H4 (cell line): ENCODE results near the gene LCNL1. TPM values are rescaled to one million over a fixed set of nuclear protein-coding genes. Genes with fewer than 3 reads are reported as not detected.
A peak's percentile ranks its signal among the peaks of the same experiment; 100 is the strongest.
"Not testable (repeated sequence)": the region's sequence is repeated elsewhere in the genome, so short reads cannot be mapped to it uniquely, and the experiment has no call there.

Experiments used
- DNase-seq: peaks from one replicate; pipeline ENCODE4 v3.0.0-alpha.2; 2015; ENCODE audit warnings: low spot score
- total RNA-seq: library from RNA; depleted of rRNA; stranded (reverse); fragments of >200 nt; shearing (Covaris generic); gene quantifications from 2 replicates; pipeline ENCODE4 v1.2.3, GENCODE V29; 2014

LCNL1 gene
- total RNA-seq, 1 experiment from 2014 or later = not detected

GRCh38 chr9:137023157-137023556, 40.4 kb downstream of the LCNL1 start:
- no peak for DNase-seq

DNA sequence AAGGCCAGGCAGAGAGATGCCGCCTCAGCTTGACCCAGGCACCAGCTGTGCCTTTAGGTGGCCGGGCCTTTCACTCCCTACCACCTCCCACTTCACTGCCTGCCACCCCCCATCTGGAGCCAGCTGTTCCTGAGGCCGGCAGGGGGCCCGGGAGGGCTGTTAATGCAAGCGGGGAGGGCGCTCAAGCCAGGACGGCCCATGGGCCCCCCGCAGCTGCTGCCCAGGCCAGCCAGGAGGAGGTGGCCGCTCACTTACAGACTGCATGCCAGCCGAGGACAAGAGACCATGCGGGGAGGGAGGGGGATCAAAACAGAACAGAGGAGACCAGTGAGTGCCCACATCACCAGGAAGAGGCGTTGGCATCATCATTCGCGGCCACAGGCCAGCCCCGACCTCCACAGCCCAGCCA, 40.8 kb downstream of the LCNL1 start:
- no peak for DNase-seq

DNA sequence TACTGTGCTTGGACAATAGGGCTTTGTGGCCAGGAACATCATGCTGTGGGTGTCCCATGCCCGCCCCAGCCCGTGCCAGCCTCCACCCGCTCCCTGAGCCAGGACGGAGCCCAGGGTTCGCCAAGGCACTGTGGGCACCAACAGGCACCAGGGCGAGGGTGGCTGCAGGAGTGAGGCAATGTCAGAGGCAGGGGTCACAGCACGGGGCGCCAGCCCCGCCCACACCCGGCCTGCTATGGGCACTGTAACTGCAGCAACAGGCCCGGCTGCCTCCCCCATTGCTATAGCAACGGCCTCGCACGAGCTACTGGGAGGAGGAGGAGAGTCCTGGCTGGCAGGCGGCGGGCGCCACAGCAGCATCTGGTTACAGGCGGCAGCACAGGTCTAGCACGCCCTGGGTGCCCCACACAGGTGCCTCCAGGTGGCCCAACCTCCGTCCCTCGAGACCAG, 42.7 kb downstream of the LCNL1 start:
- DNase-seq = no peak

GRCh38 chr9:137026384-137026783, 43.6 kb downstream of the LCNL1 start:
- DNase-seq = no peak

DNA sequence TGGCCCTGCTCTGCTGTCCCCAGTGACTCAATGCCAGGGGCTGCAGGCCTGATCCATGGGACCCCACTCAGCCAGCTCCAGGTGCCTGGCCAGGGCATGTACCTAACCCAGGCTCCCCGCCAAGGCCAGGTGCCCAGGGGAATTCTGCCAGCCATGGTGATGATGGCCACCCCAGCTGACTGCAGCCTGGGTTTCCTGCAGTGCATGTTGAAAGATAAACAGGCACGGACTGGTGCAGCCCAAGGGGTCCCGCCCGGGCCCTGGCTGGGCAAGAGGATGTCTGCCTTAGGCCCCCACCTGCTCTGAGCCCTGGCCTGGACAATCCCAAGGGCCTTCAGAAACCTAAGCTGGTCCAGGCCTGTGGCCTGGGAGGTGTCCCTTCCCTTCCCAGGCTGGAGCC, 44.0 kb downstream of the LCNL1 start:
- DNase-seq = no peak

DNA sequence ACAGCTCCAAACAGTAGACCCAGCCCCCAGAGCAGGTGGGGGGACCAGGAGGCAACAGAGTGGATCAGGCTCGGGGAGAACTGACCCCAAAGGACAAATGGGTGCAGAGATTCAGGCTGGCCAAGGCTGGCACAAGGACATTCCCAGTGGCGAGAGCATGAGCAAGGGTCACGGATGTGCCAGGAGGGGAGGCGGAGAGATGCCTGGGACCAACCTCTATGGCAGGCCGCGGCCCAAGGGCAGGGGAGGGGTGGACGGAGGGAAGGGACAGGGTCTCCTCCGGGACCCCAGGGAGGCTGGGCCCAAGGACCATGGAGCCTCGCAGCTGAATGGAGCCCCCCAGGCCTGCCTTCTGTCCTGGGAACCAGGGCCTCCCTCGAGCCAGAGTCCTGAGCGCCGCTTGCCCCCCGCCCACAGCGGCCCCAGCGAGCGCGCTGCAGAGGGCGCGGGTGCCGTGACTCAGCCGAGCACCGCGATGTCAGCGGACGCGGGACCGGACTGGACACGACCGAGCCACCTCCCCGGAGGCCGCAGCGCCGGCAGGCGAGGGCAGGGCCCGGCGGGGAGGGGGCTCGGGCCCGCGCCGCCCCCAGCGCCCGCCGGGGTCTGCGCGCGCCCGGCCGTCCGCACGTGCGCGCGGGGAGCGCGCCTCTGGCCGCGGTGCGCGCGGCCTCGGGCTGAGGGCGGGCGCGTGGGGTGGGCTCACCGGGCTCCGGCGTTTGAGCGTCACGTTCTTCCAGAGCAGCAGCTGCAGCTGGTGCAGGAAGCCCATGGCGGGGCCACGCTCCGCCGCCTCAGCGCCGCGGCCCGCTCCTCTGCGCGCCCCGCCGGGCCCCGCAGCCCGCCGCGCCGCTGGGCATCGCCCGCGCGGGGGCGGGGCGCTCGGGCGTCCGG, 44.8 kb downstream of the LCNL1 start, which contains the start of gene ABCA2:
TSS of gene ABCA2 (minus strand) at position 869 of the 894 bp plus-strand sequence. CDS start at position 772, 97 bp downstream.
- no peak for DNase-seq

DNA sequence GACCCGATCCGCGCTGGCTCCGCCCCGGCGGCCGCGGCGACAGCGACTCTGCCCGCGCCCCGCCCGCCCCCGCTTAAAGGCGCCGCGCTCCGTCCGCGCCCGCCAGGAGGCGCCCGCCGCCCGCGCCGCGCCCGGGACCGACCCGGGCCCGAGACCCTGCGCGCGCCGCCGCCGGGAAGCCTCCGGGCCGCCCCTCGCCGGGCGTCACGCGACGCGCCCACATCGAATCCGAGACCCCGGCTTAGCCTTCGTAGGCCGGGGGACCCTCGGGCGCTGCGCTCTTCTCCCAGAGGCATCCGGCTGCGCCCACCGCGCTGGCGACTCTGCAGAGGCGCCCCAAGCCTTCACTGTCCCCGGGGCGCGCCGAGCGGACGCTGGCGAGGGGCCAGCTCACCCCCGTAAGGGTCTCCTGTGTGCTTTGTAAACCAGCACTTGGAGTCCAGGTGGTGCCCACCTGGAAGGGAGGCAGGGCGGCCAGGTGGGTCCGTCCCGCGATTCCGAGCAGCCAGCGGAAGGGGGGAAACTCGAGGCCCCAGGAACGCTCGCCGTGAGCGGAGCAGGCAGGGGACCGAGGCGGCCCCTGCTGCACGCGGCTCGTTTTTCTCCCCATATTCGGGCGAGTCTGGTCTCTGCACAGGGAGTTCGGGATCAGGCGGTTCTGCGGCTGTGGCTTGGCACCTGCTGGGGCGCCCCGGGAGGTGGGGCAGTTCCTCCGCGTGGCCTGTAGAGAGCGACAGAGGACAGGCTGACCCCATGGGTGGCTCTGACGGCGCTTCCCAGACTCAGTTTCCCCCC, 45.7 kb downstream of the LCNL1 start:
- DNase-seq = peak; percentile 36

GRCh38 chr9:137029058-137029936, 46.5 kb downstream of the LCNL1 start:
- DNase-seq = peak; percentile 43

- no peak for DNase-seq
Observed at GRCh38 chr9:137030006-137030405, 47.2 kb downstream of the LCNL1 start.

- no peak for DNase-seq
Observed at GRCh38 chr9:137030538-137031527, 48.0 kb downstream of the LCNL1 start.

DNA sequence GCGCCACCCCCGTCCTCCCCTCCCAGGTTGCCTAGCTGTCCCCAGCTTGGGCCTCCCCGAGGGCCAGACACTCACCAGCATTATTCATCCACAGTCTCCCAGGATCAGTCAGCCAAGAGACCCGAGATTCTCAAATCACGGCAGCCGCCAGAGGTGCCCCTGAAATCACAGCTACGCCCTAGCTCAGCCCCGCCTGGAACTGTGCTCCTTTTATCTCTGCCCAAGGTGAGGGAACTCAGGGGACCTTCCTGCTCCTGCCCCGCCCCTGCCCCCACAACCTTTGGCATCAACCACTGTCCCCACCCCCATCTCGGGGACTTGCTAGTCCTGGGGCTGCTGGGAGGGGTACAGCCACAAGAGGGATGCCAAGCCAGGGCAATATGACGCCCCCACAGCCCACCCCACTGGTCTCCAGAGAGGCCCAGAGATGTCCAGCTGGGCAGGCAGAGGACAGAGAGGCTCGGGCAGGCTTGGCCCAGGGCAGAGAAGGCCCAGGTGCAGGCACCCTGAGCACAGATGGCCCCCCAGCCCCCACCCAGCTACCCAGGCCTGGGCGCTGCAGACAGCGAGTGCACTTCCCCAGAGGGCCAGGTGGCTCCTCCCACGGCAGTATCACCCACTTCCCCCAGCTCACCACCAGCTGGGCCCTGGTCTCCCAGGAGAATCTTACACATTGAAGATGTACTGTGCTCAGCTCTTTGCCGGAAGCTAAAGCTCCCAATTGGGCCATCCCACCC, 49.3 kb downstream of the LCNL1 start, which contains the start of gene FUT7:
TSS of gene FUT7 (minus strand) at position 185 of the 737 bp plus-strand sequence. CDS start at position 88, 97 bp downstream.
- no peak for DNase-seq

DNA sequence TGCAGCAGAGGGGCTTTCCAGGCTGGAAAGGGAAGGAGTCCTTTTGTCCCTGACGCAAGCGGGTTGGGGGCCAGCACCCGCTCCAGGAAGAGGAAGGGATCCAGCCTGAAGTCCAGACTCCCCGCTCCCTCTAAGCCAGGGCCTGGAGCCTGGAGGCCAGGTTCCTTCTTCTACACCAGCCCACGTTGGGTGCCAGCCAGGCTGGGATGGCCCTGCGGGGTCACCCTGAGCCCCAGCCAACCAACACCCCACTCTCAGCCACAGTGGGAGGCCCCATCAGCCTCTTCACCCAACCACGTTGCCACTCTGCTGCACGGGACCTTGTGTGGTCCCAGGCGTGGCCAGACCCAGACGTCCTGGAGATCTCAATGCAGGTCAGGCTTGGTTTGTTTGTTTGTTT, 50.1 kb downstream of the LCNL1 start:
- no peak for DNase-seq

GRCh38 chr9:137033481-137033880, 50.7 kb downstream of the LCNL1 start:
- not testable (repeated sequence) for DNase-seq

DNA sequence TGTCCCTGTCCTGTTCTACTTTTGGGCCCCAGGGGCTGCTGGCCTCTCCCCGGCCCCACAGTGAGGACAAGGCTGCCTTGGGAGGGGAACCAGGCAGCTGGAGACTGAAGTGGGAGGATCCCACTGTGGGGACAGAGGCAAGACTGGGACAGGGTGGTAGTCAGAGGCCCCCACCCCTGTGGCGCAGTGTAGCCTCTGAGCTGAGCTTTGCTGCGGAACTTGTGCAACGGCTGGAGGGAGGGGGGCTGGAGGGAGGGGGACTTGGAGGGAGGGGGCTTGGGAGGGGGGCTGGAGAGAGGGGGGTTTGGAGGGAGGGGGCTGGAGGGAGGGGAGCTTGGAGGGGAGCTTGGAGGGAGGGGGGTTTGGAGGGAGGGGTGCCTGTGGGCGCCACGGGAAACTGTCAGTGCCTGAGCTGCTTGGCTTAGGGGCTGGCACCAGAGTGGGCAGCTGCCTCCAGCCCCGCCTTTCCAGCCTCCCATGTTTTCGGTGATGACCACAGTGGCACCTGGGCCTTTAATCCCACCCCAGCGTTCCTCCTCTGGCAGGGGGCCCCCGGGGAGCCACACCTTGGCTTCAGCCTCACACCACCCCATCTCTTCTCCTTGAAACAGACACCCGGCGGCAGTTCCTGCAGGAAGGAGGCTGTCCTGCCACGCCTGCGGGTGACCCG, 51.4 kb downstream of the LCNL1 start:
- no peak for DNase-seq

GRCh38 chr9:137034709-137035506, 52.1 kb downstream of the LCNL1 start:
- peak; percentile 81 for DNase-seq
